Measurements from ENCODE around the gene PLTP. TPM values are rescaled to one million over a fixed set of nuclear protein-coding genes. Genes with fewer than 3 reads are reported as not detected.

Gene PLTP
- polyA plus RNA-seq, 1 donor from 2014 or later = 7.0 TPM

DNA sequence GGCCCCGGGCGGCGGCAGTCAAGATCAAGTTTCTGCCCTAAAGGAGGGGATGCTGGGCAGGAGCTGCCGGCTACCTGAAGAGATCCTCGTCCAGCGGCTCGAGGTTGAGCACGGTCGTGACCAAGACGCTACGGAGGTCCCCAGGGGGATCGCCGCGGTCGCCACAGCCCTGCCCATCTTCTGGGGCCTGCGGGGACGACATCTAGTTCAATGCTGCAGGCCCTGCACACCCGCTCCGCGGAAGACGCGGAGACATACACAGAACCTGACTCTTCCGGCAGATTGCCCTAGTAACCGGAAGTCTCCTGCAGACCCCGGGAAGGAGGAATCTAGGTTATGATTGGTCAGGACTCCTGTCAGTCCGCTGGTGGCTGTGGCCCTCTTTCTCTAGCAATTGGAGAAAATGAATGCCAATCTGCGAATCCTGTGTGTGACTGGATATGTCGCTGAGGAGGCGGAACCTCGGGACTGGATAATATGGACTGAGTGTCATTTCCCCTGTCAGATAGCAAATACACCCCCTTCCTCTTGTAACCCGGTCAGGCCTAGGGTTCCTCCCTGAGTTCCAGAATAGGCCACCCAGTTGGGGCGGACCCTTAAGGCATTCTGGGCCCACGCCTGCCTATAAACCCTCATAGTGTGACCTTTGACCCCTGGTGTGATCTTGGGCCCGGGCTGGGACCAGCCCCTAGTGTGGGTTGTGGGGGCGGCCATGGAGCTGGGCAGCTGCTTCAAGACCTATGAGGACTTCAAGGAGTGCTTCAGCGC, 54.7 kb downstream of the PLTP start, which contains the start of the genes ACOT8 and ZSWIM3:
TSS of gene ACOT8 (minus strand) at position 279 of the 768 bp plus-strand sequence. CDS start at position 202, 77 bp downstream.
TSS of gene ZSWIM3 (plus strand) at position 501 of the 768 bp plus-strand sequence. CDS start at position 713, 212 bp downstream.
- peak within 1 kb of the TSS; percentile 96 for H3K4me2 ChIP-seq (ENCODE audit: low read length)
- H3K79me2 ChIP-seq (replicated peaks; ENCODE audit: insufficient read depth, low read length) = peaks cover 28% of the 10 kb centered on the region
- peak within 1 kb of the TSS; percentile 85 for H2AFZ ChIP-seq (ENCODE audit: low read depth, low read length)
- peak within 1 kb of the TSS; percentile 88 for H3K9ac ChIP-seq (ENCODE audit: low read length)
- no peaks in the 10 kb centered on the region for H3K9me2 ChIP-seq (ENCODE audit: insufficient read depth, low read length)
- H3F3A ChIP-seq (ENCODE audit: insufficient read depth, low read length, poor library complexity, severe bottlenecking) = no peaks in the 10 kb centered on the region
- no peaks in the 10 kb centered on the region for H3K27me3 ChIP-seq (ENCODE audit: insufficient read depth, low read depth, low read length)
- peak within 1 kb of the TSS; percentile 88 for H3K27ac ChIP-seq (ENCODE audit: low read length)
- peak within 1 kb of the TSS; percentile 78 for H3K4me3 ChIP-seq (ENCODE audit: low read length)
- no peaks in the 10 kb centered on the region for H4K20me1 ChIP-seq (ENCODE audit: insufficient read depth)
- H3K9me3 ChIP-seq (ENCODE audit: low read length) = no peaks in the 10 kb centered on the region
- H3K36me3 ChIP-seq (ENCODE audit: insufficient read depth, low read length) = no peaks in the 10 kb centered on the region
- TF ChIP-seq SMC3 (conservative IDR thresholded peaks at IDR 0.05; ENCODE audit: poor library complexity) (peak; percentile 16), MXI1 (conservative IDR thresholded peaks at IDR 0.05; ENCODE audit: poor library complexity, severe bottlenecking) (peak; percentile 79), TAF1 (IDR thresholded peaks at IDR 0.05; ENCODE audit: low read depth) (peak; percentile 98), EZH2 (IDR thresholded peaks at IDR 0.05; ENCODE audit: borderline replicate concordance, insufficient read depth, low read length, poor library complexity, severe bottlenecking) (no peak), POLR2AphosphoS5 (IDR thresholded peaks at IDR 0.05) (peak; percentile 90)
- TF ChIP-seq, protein P1, sequence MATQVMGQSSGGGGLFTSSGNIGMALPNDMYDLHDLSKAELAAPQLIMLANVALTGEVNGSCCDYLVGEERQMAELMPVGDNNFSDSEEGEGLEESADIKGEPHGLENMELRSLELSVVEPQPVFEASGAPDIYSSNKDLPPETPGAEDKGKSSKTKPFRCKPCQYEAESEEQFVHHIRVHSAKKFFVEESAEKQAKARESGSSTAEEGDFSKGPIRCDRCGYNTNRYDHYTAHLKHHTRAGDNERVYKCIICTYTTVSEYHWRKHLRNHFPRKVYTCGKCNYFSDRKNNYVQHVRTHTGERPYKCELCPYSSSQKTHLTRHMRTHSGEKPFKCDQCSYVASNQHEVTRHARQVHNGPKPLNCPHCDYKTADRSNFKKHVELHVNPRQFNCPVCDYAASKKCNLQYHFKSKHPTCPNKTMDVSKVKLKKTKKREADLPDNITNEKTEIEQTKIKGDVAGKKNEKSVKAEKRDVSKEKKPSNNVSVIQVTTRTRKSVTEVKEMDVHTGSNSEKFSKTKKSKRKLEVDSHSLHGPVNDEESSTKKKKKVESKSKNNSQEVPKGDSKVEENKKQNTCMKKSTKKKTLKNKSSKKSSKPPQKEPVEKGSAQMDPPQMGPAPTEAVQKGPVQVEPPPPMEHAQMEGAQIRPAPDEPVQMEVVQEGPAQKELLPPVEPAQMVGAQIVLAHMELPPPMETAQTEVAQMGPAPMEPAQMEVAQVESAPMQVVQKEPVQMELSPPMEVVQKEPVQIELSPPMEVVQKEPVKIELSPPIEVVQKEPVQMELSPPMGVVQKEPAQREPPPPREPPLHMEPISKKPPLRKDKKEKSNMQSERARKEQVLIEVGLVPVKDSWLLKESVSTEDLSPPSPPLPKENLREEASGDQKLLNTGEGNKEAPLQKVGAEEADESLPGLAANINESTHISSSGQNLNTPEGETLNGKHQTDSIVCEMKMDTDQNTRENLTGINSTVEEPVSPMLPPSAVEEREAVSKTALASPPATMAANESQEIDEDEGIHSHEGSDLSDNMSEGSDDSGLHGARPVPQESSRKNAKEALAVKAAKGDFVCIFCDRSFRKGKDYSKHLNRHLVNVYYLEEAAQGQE (IDR thresholded peaks at IDR 0.05; ENCODE audit: borderline replicate concordance) = peak; percentile 95

- Histone ChIP-seq H4K20me1 (ENCODE audit: insufficient read depth) (no peaks in the 10 kb centered on the region), H3K9me2 (ENCODE audit: insufficient read depth, low read length) (no peaks in the 10 kb centered on the region), H3F3A (ENCODE audit: insufficient read depth, low read length, poor library complexity, severe bottlenecking) (no peaks in the 10 kb centered on the region), H3K4me2 (ENCODE audit: low read length) (no peak overlapping the region), H3K27me3 (ENCODE audit: insufficient read depth, low read depth, low read length) (no peaks in the 10 kb centered on the region), H3K79me2 (replicated peaks; ENCODE audit: insufficient read depth, low read length) (peaks cover 19% of the 10 kb centered on the region), H3K9me3 (ENCODE audit: low read length) (no peaks in the 10 kb centered on the region), H2AFZ (ENCODE audit: low read depth, low read length) (no peak overlapping the region), H3K36me3 (ENCODE audit: insufficient read depth, low read length) (no peaks in the 10 kb centered on the region), H3K9ac (ENCODE audit: low read length) (no peak overlapping the region), H3K27ac (ENCODE audit: low read length) (no peak overlapping the region), H3K4me3 (ENCODE audit: low read length) (no peak overlapping the region)
- no peak for TF ChIP-seq SMC3 (conservative IDR thresholded peaks at IDR 0.05; ENCODE audit: poor library complexity)
- no peak for TF ChIP-seq TAF1 (IDR thresholded peaks at IDR 0.05; ENCODE audit: low read depth)
- TF ChIP-seq POLR2AphosphoS5 (IDR thresholded peaks at IDR 0.05) = no peak
- TF ChIP-seq EP300 (conservative IDR thresholded peaks at IDR 0.05; ENCODE audit: poor library complexity, severe bottlenecking) = no peak
- TF ChIP-seq EZH2 (IDR thresholded peaks at IDR 0.05; ENCODE audit: borderline replicate concordance, insufficient read depth, low read length, poor library complexity, severe bottlenecking) = no peak
- TF ChIP-seq RAD21 (conservative IDR thresholded peaks at IDR 0.05) = no peak
- no peak for TF ChIP-seq CTCF (IDR thresholded peaks at IDR 0.05; ENCODE audit: poor library complexity, severe bottlenecking)
- TF ChIP-seq, protein P1 (IDR thresholded peaks at IDR 0.05; ENCODE audit: borderline replicate concordance) = no peak
- TF ChIP-seq MXI1 (conservative IDR thresholded peaks at IDR 0.05; ENCODE audit: poor library complexity, severe bottlenecking) = no peak
These were observed 58.5 kb downstream of the PLTP start for GRCh38 chr20:45853484-45853883.

Data from neural cell (in vitro differentiated cells).